ES-I3 (cell line): Measurements from ENCODE around the gene SLIT2.

ENCODE experiments used
- H3K36me3 ChIP-seq: 2 replicates; pipeline ENCODE4 v1.6.1; 2013; ENCODE audit warnings: mild to moderate bottlenecking, low read length, control low read depth, moderate library complexity; ENCODE audit not compliant: insufficient read depth
- H3K4me1 ChIP-seq: 2 replicates; pipeline ENCODE4 v1.6.1; 2013; ENCODE audit warnings: mild to moderate bottlenecking, control low read depth, low read length; ENCODE audit not compliant: insufficient read depth
- H3K9ac ChIP-seq: 2 replicates; pipeline ENCODE4 v1.6.1; 2013; ENCODE audit warnings: low read depth, mild to moderate bottlenecking, low read length, moderate library complexity
- H3K9me3 ChIP-seq: 2 replicates; pipeline ENCODE4 v1.6.1; 2013; ENCODE audit warnings: mild to moderate bottlenecking, low read length, moderate library complexity; ENCODE audit not compliant: control insufficient read depth, insufficient read depth

SLIT2 gene

GRCh38 chr4:20251796-20252655 is at the start of gene SLIT2:
Gene SLIT2 (plus strand): TSS chr4:20251905. CDS start chr4:20253816, 1,911 bp downstream.
- Histone ChIP-seq H3K9me3 (no peaks in the 10 kb centered on the region), H3K4me1 (peaks cover 5% of the 10 kb centered on the region; the same call in 1 of the 2 replicates), H3K9ac (peak within 1 kb of the TSS; percentile 82), H3K36me3 (no peaks in the 10 kb centered on the region)

- Histone ChIP-seq H3K9ac (no peak overlapping the region), H3K36me3 (no peaks in the 10 kb centered on the region), H3K9me3 (no peaks in the 10 kb centered on the region), H3K4me1 (no peaks in the 10 kb centered on the region)
Observed at GRCh38 chr4:20203508-20203907, 48.2 kb upstream of the SLIT2 start.

- no peaks in the 10 kb centered on the region for H3K9me3 ChIP-seq
- no peaks in the 10 kb centered on the region for H3K36me3 ChIP-seq
- H3K4me1 ChIP-seq, result no peaks in the 10 kb centered on the region; the same call in 1 of the 2 replicates
- no peak overlapping the region for H3K9ac ChIP-seq
Observed at GRCh38 chr4:20217521-20217920, 34.2 kb upstream of the SLIT2 start.

DNA sequence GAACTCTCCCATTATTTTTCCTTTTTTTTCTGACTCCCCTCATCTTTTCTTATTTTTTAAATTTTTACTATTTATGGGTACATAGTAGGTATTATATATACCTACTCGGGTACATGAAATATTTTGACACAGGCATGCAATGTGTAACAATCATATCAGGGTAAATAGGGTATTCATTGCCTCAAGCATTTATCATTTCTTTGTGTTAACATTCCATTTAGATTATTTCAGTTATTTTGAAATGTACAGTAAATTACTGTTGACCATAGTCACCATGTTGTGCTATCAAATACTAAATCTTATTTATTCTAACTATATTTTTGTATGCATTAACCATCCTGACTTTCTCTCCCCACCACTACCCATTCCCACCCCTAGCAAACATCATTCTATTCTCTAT is 33.8 kb upstream of the SLIT2 start:
- Histone ChIP-seq H3K4me1 (no peaks in the 10 kb centered on the region; the same call in 1 of the 2 replicates), H3K36me3 (no peaks in the 10 kb centered on the region), H3K9ac (no peak overlapping the region), H3K9me3 (no peaks in the 10 kb centered on the region)

DNA sequence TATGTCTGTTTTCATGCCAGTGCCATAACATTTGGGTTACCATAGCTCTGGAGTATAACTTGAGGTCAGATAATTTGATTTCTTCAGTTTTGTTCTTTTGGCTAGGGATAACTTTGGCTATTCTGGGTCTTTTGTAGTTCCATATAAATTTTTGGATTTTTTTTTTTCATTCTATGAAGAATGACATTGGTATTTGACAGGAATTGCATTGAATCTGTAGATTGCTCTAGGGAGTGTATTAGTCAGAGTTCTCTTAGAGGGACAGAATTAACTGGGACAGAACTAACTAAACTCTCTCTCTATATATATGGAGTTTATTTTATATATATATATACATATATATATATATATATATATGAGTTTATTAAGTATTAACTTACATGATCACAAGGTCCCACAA is 32.2 kb upstream of the SLIT2 start:
- H3K9me3 ChIP-seq, result no peaks in the 10 kb centered on the region
- H3K36me3 ChIP-seq, result no peaks in the 10 kb centered on the region
- no peaks in the 10 kb centered on the region; the same call in 1 of the 2 replicates for H3K4me1 ChIP-seq
- H3K9ac ChIP-seq, result no peak overlapping the region

GRCh38 chr4:20237894-20238537 is 13.7 kb upstream of the SLIT2 start:
- Histone ChIP-seq H3K4me1 (no peaks in the 10 kb centered on the region), H3K9ac (no peak overlapping the region), H3K9me3 (no peaks in the 10 kb centered on the region), H3K36me3 (no peaks in the 10 kb centered on the region)

- H3K36me3 ChIP-seq, result no peaks in the 10 kb centered on the region
- no peaks in the 10 kb centered on the region for H3K9me3 ChIP-seq
- H3K4me1 ChIP-seq, result no peaks in the 10 kb centered on the region; the same call in 1 of the 2 replicates
- H3K9ac ChIP-seq, result no peak overlapping the region
Observed at GRCh38 chr4:20248155-20248558, 3.5 kb upstream of the SLIT2 start.

DNA sequence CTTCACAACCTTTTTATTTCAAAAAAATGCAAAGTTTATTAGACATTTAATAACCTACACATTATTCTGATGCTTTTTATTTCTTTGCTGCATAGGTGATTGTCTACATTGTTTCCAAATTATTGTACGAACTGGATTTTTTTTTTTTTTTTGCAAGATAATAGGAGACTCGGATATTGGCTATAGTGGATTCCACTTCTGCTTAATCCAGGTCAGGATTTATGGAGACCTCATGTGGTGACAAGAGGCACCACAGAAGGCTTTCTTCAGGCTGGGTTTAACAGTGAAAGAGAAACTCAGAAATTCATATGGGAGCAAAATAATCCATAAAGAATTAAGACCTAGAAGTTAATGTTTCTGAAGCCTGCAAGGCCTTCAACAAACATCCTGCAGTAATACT is 2.4 kb upstream of the SLIT2 start:
- H3K9me3 ChIP-seq, result no peaks in the 10 kb centered on the region
- no peaks in the 10 kb centered on the region; the same call in 1 of the 2 replicates for H3K4me1 ChIP-seq
- H3K9ac ChIP-seq, result no peak overlapping the region
- no peaks in the 10 kb centered on the region for H3K36me3 ChIP-seq

- peak overlapping the region; percentile 82 for H3K9ac ChIP-seq
- H3K4me1 ChIP-seq, result peaks cover 2% of the 10 kb centered on the region; the same call in 1 of the 2 replicates
- no peaks in the 10 kb centered on the region for H3K36me3 ChIP-seq
- no peaks in the 10 kb centered on the region for H3K9me3 ChIP-seq
Observed at GRCh38 chr4:20251031-20251795, 492 bp upstream of the SLIT2 start.

DNA sequence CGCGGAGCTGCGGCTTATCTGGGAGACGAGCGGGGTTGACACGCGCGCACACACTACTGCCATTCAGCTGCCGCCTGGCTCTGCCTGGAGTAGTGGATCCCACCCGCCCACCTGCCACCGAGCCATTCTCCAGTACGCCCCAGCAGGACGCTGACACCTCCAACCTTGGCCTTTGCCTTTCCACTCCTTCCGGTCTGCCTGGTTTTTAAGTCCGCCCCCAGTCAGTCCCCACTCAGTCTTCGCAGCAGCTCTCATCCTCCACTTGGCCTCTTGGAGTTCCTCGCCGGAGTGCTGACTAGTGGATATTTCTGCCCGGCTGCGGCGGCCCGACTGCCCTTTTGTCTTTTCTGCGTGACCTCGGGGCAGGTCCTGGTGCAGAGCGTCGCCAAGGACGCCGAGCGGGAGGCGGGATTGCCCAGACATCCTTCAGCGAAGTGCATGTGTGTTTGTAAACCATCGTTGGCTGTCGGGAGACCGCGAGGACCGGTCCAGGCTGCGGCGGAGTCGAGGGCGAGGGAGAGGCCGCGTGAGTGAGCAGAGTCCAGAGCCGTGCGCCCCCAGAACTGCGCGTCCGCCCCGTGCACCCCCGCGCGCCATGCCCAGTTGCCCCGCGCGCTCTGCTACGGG is 1.1 kb downstream of the SLIT2 start:
- no peaks in the 10 kb centered on the region for H3K9me3 ChIP-seq
- H3K9ac ChIP-seq, result peak overlapping the region; percentile 65; the same call in 1 of the 2 replicates
- H3K4me1 ChIP-seq, result peaks cover 11% of the 10 kb centered on the region
- no peaks in the 10 kb centered on the region for H3K36me3 ChIP-seq

DNA sequence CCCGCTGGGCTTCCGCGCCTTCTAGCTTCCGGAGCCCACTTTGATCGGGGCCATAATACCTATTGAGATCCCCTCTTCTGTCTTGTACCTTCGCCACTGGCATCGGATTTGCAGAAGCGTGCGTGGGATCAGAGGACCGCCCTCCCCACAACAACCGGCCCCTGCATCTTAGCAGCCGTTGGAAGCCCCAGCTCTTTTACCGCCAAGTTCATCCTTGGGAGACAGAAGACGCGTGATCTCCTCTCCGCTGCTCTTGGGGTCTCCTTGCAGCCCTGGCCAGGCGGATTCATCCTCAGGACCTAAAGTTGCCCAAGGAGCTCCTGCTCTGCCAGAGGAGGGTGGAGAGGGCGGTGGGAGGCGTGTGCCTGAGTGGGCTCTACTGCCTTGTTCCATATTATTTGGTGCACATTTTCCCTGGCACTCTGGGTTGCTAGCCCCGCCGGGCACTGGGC is 1.6 kb downstream of the SLIT2 start:
- no peaks in the 10 kb centered on the region for H3K9me3 ChIP-seq
- H3K9ac ChIP-seq, result peak overlapping the region; percentile 65; the same call in 1 of the 2 replicates
- H3K4me1 ChIP-seq, result peaks cover 11% of the 10 kb centered on the region
- no peaks in the 10 kb centered on the region for H3K36me3 ChIP-seq

GRCh38 chr4:20253735-20254409 is 2.2 kb downstream of the SLIT2 start:
- no peaks in the 10 kb centered on the region for H3K9me3 ChIP-seq
- H3K4me1 ChIP-seq, result peaks cover 11% of the 10 kb centered on the region
- H3K9ac ChIP-seq, result peak overlapping the region; percentile 65; the same call in 1 of the 2 replicates
- H3K36me3 ChIP-seq, result no peaks in the 10 kb centered on the region

DNA sequence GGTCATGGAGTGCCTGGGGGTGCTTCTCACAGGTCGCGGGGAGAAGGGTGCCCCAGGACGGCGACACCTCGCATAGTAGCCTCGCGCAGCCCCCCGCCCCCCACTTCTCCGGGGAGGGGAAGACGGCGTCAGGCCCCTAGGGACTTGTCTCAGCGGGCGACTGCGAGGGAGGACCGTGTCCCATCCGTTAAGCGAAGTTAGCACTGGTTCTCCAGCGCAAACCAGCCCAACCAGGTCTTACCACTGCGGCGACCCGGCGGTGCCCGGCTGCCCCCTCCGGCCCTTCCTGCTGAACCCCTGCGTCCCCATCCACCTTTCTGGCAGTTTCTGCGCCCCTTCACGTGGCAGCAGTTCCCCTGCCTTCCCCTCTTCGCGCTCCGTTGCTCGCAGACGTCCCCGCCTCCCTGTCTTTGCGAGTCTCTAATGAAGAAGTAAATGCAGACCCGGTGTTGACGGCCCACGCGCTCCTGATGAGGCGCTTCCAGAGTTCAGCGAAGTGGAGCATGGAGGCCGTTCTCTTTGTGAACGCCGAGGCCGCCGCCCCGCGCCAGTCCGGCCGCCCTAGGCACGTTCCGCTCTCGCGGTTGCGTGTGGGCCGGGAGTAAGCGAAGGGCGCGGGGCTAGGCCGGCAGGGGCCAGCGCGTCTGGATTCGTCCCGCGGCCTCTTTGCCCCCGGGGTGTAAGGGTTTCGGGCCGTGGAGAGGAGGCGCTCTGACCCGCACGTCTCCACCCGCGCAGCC is 3.0 kb downstream of the SLIT2 start:
- H3K9ac ChIP-seq, result peak overlapping the region; percentile 65
- peaks cover 11% of the 10 kb centered on the region for H3K4me1 ChIP-seq
- no peaks in the 10 kb centered on the region for H3K36me3 ChIP-seq

More for the DNA sequence above, 3.0 kb downstream of the SLIT2 start:
- H3K9me3 ChIP-seq, result no peaks in the 10 kb centered on the region
